ENCODE results near the gene AP5B1. TPM values are rescaled to one million over a fixed set of nuclear protein-coding genes. Genes with fewer than 3 reads are reported as not detected.
A peak's percentile ranks its signal among the peaks of the same experiment; 100 is the strongest.

Gene AP5B1
- total and polyA plus RNA-seq, 9 of the 15 experiments (the other 6 are each of a cell fraction or from before 2014, with no cell fraction given), result 0.51 to 24.2 (median 5.1) TPM

- TF ChIP-seq NONO (IDR thresholded peaks at IDR 0.05; ENCODE audit: low read depth in 2 of 2, low read length in 1 of 2) (peak; percentile 42 to 64; a peak in 2 of 4 replicates), ZNF77 (CRISPR knock-in tag; IDR thresholded peaks at IDR 0.05) (no peak), HDAC3 (IDR thresholded peaks at IDR 0.05; ENCODE audit: borderline replicate concordance, partially characterized antibody) (no peak), EP300 (IDR thresholded peaks at IDR 0.05; ENCODE audit: low read length) (no peak), NELFE (IDR thresholded peaks at IDR 0.05; ENCODE audit: insufficient read depth, insufficient read length) (no peak), NCOR1 (IDR thresholded peaks at IDR 0.05) (peak; percentile 41; the same call in 1 of the 2 replicates), SRSF3 (IDR thresholded peaks at IDR 0.05; ENCODE audit: insufficient read depth, low read length) (no peak), HMG20A (CRISPR knock-in tag; conservative IDR thresholded peaks at IDR 0.05) (no peak), KAT8 (IDR thresholded peaks at IDR 0.05; ENCODE audit: low read depth) (no peak), BMI1 (IDR thresholded peaks at IDR 0.05; ENCODE audit: low read length) (no peak), TBL1XR1 (IDR thresholded peaks at IDR 0.05; ENCODE audit: low read length in 2 of 2) (peak in 1 of 2 experiments; percentile 59; a peak in 1 of 4 replicates), PHB2 (IDR thresholded peaks at IDR 0.05; ENCODE audit: low read depth) (no peak), C11orf30 (IDR thresholded peaks at IDR 0.05; ENCODE audit: low read depth) (no peak), KLF13 (tag; IDR thresholded peaks at IDR 0.05; ENCODE audit: borderline replicate concordance, low read depth) (peak; percentile 62; the same call in 1 of the 2 replicates), CEBPG (CRISPR knock-in tag; IDR thresholded peaks at IDR 0.05) (no peak; the same call in 1 of the 2 replicates), CEBPG (tag; conservative IDR thresholded peaks at IDR 0.05 in 1 of 2, IDR thresholded peaks at IDR 0.05 in 1 of 2) (no peak; a peak in 2 of 4 replicates), ZNF212 (CRISPR knock-in tag; IDR thresholded peaks at IDR 0.05) (no peak), POLR2AphosphoS5 (IDR thresholded peaks at IDR 0.05; ENCODE audit: control insufficient read depth, insufficient read depth, low read depth, low read length) (peak; percentile 28; the same call in 1 of the 2 replicates), DDX20 (tag; IDR thresholded peaks at IDR 0.05; ENCODE audit: low read depth) (no peak), ZBTB34 (CRISPR knock-in tag; IDR thresholded peaks at IDR 0.05) (no peak), JUND (IDR thresholded peaks at IDR 0.05; ENCODE audit: borderline replicate concordance, low read depth, low read length) (peak; percentile 46; the same call in 1 of the 2 replicates), JUND (tag; IDR thresholded peaks at IDR 0.05; ENCODE audit: borderline replicate concordance, low read depth, low read length) (no peak; the same call in 2 of the 3 replicates), BRF1 (IDR thresholded peaks at IDR 0.05; ENCODE audit: borderline replicate concordance, extremely low read depth, insufficient read length) (no peak), MEF2D (tag; conservative IDR thresholded peaks at IDR 0.05; ENCODE audit: low read depth) (no peak), KLF10 (CRISPR knock-in tag; IDR thresholded peaks at IDR 0.05) (no peak), GTF2A2 (tag; IDR thresholded peaks at IDR 0.05) (no peak)
- TF ChIP-seq, protein P1, sequence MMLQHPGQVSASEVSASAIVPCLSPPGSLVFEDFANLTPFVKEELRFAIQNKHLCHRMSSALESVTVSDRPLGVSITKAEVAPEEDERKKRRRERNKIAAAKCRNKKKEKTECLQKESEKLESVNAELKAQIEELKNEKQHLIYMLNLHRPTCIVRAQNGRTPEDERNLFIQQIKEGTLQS (IDR thresholded peaks at IDR 0.05), result no peak
- TF ChIP-seq, protein P1 (CRISPR knock-in tag; conservative IDR thresholded peaks at IDR 0.05), result no peak
These were observed 632 bp downstream of the AP5B1 start (continued) for GRCh38 chr11:65779919-65780769.
